OCI-LY1 (cell line): ENCODE results near the gene ATP6V1A.

Experiments used
- H2AFZ ChIP-seq: fragments of 200-600 bp; sonication (generic), shearing (Covaris generic); 2 replicates; pipeline ENCODE4 v1.6.0; 2014; ENCODE audit warnings: antibody characterized with exemption, mild to moderate bottlenecking, low read length
- H3F3A ChIP-seq: fragments of 200-600 bp; sonication (generic), shearing (Covaris generic); 2 replicates; pipeline ENCODE4 v1.6.0; 2014; ENCODE audit warnings: mild to moderate bottlenecking, antibody characterized with exemption, low read length, moderate library complexity; ENCODE audit not compliant: insufficient read depth
- H3K27ac ChIP-seq: fragments of 200-600 bp; sonication (generic); 2 replicates; pipeline ENCODE4 v1.5.1; 2014; ENCODE audit warnings: low read length, mixed run types, mild to moderate bottlenecking, low read depth; ENCODE audit not compliant: poor library complexity, severe bottlenecking
- H3K27me3 ChIP-seq: fragments of 200-600 bp; sonication (generic); 2 replicates; pipeline ENCODE4 v1.6.0; 2014; ENCODE audit warnings: antibody characterized with exemption, mild to moderate bottlenecking, low read length, moderate library complexity; ENCODE audit not compliant: insufficient read depth
- H3K36me3 ChIP-seq: fragments of 200-600 bp; sonication (generic); 2 replicates; pipeline ENCODE4 v1.6.1; 2014; ENCODE audit warnings: mild to moderate bottlenecking, antibody characterized with exemption, low read length, moderate library complexity, mixed read lengths; ENCODE audit not compliant: insufficient read depth
- H3K4me1 ChIP-seq: fragments of 200-600 bp; sonication (generic); 2 replicates; pipeline ENCODE4 v1.5.1; 2014; ENCODE audit warnings: mild to moderate bottlenecking, low read length, moderate library complexity; ENCODE audit not compliant: insufficient read depth, severe bottlenecking
- H3K4me2 ChIP-seq: fragments of 200-600 bp; sonication (generic), shearing (Covaris generic); 2 replicates; pipeline ENCODE4 v1.6.1; 2014; ENCODE audit warnings: low read length
- H3K4me3 ChIP-seq: fragments of 200-600 bp; sonication (generic); 2 replicates; pipeline ENCODE4 v1.5.1; 2014; ENCODE audit warnings: low read length, low read depth, mild to moderate bottlenecking, mixed read lengths; ENCODE audit not compliant: poor library complexity, severe bottlenecking
- H3K79me2 ChIP-seq: fragments of 200-600 bp; shearing (Covaris generic); 2 replicates; pipeline ENCODE4 v1.6.1; 2016; ENCODE audit warnings: mixed run types, low read length, mixed read lengths; ENCODE audit not compliant: insufficient read depth
- H3K9ac ChIP-seq: fragments of 200-600 bp; sonication (generic), shearing (Covaris generic); 2 replicates; pipeline ENCODE4 v1.6.1; 2014; ENCODE audit warnings: mild to moderate bottlenecking, low read length, mixed read lengths
- H3K9me2 ChIP-seq: fragments of 200-600 bp; sonication (generic), shearing (Covaris generic); 2 replicates; pipeline ENCODE4 v1.6.1; 2014; ENCODE audit warnings: low read depth, mild to moderate bottlenecking, low read length, mixed read lengths
- H3K9me3 ChIP-seq: fragments of 200-600 bp; shearing (Covaris generic); 2 replicates; pipeline ENCODE4 v1.6.1; 2014; ENCODE audit warnings: low read length, mixed read lengths
- H4K20me1 ChIP-seq: fragments of 200-600 bp; sonication (generic), shearing (Covaris generic); 2 replicates; pipeline ENCODE4 v1.6.0; 2016; ENCODE audit warnings: mild to moderate bottlenecking, low read length; ENCODE audit not compliant: insufficient read depth
- CTCF ChIP-seq: fragments of 200-600 bp; sonication (generic), shearing (Covaris generic); IDR thresholded peaks from 2 replicates; pipeline ENCODE4 v1.5.1; 2017; ENCODE audit warnings: mild to moderate bottlenecking, antibody characterized with exemption, low read length, moderate library complexity, mixed read lengths
- EZH2 ChIP-seq: fragments of 200-600 bp; sonication (generic), shearing (Covaris generic); IDR thresholded peaks from 2 replicates; pipeline ENCODE4 v1.8.0; 2017; ENCODE audit warnings: borderline replicate concordance, mixed run types, mild to moderate bottlenecking, antibody characterized with exemption, low read length, moderate library complexity, mixed read lengths

ATP6V1A gene

GRCh38 chr3:113769551-113769950, 22.7 kb downstream of the ATP6V1A start:
- TF ChIP-seq CTCF (no peak), EZH2 (no peak)
- Histone ChIP-seq H3F3A (no peaks in the 10 kb centered on the region), H3K79me2 (peaks cover 2% of the 10 kb centered on the region; the same call in 1 of the 2 replicates), H3K4me1 (no peaks in the 10 kb centered on the region), H4K20me1 (no peaks in the 10 kb centered on the region), H3K9ac (no peak overlapping the region), H3K9me3 (no peaks in the 10 kb centered on the region), H3K9me2 (no peaks in the 10 kb centered on the region), H2AFZ (no peak overlapping the region), H3K36me3 (no peaks in the 10 kb centered on the region), H3K4me2 (no peak overlapping the region), H3K27me3 (no peaks in the 10 kb centered on the region), H3K4me3 (no peak overlapping the region), H3K27ac (no peak overlapping the region)

DNA sequence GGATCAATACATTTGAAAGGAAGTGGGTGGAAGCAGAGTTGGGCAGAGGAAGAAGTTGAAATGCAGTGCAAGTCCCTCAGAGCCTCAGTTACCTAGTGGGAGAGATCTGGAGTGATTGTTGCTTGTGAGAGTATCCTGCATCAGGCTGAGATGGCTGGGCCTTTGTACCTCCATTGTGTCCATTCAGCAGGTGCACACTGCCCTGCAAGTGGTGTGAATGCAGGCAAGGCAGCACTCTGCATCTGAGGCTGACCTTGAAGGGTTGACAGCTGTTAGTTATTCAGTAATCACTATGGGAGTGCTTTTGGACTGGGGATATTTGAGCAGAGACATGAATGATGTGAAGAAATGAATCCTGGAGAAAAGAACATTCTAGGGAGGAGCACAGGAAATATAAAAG, 25.2 kb downstream of the ATP6V1A start:
- H4K20me1 ChIP-seq = no peaks in the 10 kb centered on the region
- H2AFZ ChIP-seq = no peak overlapping the region
- no peaks in the 10 kb centered on the region for H3K9me2 ChIP-seq
- H3K4me1 ChIP-seq = no peaks in the 10 kb centered on the region
- H3K36me3 ChIP-seq = no peaks in the 10 kb centered on the region
- H3K27ac ChIP-seq = no peak overlapping the region
- H3K9ac ChIP-seq = no peak overlapping the region
- H3K27me3 ChIP-seq = no peaks in the 10 kb centered on the region
- no peak overlapping the region for H3K4me2 ChIP-seq
- 0 out of 2 replicates have a peak, but pooled peaks cover 4% of the 10 kb centered on the region for H3K79me2 ChIP-seq
- no peak overlapping the region for H3K4me3 ChIP-seq
- H3K9me3 ChIP-seq = no peaks in the 10 kb centered on the region
- TF ChIP-seq CTCF (no peak), EZH2 (no peak)
- no peaks in the 10 kb centered on the region for H3F3A ChIP-seq

GRCh38 chr3:113773381-113773780, 26.5 kb downstream of the ATP6V1A start:
- H3K79me2 ChIP-seq = 0 out of 2 replicates have a peak, but pooled peaks cover 4% of the 10 kb centered on the region
- no peaks in the 10 kb centered on the region for H3K9me3 ChIP-seq
- no peak for TF ChIP-seq CTCF
- no peak for TF ChIP-seq EZH2
- H3K4me2 ChIP-seq = no peak overlapping the region
- H3K9ac ChIP-seq = no peak overlapping the region
- no peak overlapping the region for H3K4me3 ChIP-seq
- H3K27me3 ChIP-seq = no peaks in the 10 kb centered on the region
- H2AFZ ChIP-seq = no peak overlapping the region
- H3K27ac ChIP-seq = no peak overlapping the region
- H3F3A ChIP-seq = no peaks in the 10 kb centered on the region
- H3K4me1 ChIP-seq = no peaks in the 10 kb centered on the region
- H3K36me3 ChIP-seq = no peaks in the 10 kb centered on the region
- H4K20me1 ChIP-seq = no peaks in the 10 kb centered on the region
- no peaks in the 10 kb centered on the region for H3K9me2 ChIP-seq
